Mesodermal cell (in vitro differentiated cells): Measurements from ENCODE around the gene DPF3.

Source experiments
- H3K27ac ChIP-seq: 2 replicates; pipeline ENCODE4 v1.7.0; 2013; ENCODE audit warnings: mild to moderate bottlenecking, low read depth, low read length, moderate library complexity; ENCODE audit not compliant: severe bottlenecking
- H3K36me3 ChIP-seq: 2 replicates; pipeline ENCODE4 v1.7.1; 2013; ENCODE audit warnings: mild to moderate bottlenecking, low read length, moderate library complexity; ENCODE audit not compliant: control insufficient read depth, insufficient read depth
- H3K4me1 ChIP-seq: one replicate; pipeline ENCODE4 v1.7.1; 2013; ENCODE audit warnings: mild to moderate bottlenecking, low read length; ENCODE audit not compliant: insufficient read depth, control insufficient read depth, poor library complexity, severe bottlenecking
- H3K4me3 ChIP-seq: 2 replicates; pipeline ENCODE4 v1.7.0; 2013; ENCODE audit warnings: low read length, control low read depth, mild to moderate bottlenecking; ENCODE audit not compliant: insufficient read depth, poor library complexity, severe bottlenecking; ENCODE audit errors: extremely low read depth
- H3K9me3 ChIP-seq: 2 replicates; pipeline ENCODE4 v1.7.1; 2013; ENCODE audit warnings: mild to moderate bottlenecking, low read length, moderate library complexity; ENCODE audit not compliant: control insufficient read depth
- WGBS, 2 experiments: methylation state at CpG; one replicate each; pipeline ENCODE4 v1.1.5; 2013; ENCODE audit warnings: missing lambda C conversion rate in 2 of 2; ENCODE audit not compliant: insufficient coverage in 2 of 2; 5-methylcytosine and 5-hydroxymethylcytosine counted together

The DPF3 gene

GRCh38 chr14:72663956-72664650, 229.8 kb downstream of the DPF3 start:
- 96 to 98% methylated on average over 5 of the region's 5 CpGs for WGBS, 2 experiments
- no peaks in the 10 kb centered on the region for H3K9me3 ChIP-seq
- no peak overlapping the region for H3K27ac ChIP-seq

GRCh38 chr14:72663076-72663487, 230.8 kb downstream of the DPF3 start:
- no peaks in the 10 kb centered on the region for H3K9me3 ChIP-seq
- H3K4me1 ChIP-seq = peaks cover 25% of the 10 kb centered on the region
- 100% methylated on average over 1 of the region's 1 CpG for WGBS, 2 experiments
- H3K36me3 ChIP-seq = no peaks in the 10 kb centered on the region
- no peak overlapping the region for H3K4me3 ChIP-seq
- H3K27ac ChIP-seq = no peak overlapping the region

More at GRCh38 chr14:72663956-72664650, 229.8 kb downstream of the DPF3 start:
- H3K36me3 ChIP-seq = no peaks in the 10 kb centered on the region
- H3K4me1 ChIP-seq = peaks cover 25% of the 10 kb centered on the region
- H3K4me3 ChIP-seq = no peak overlapping the region

GRCh38 chr14:72662214-72662613, 231.7 kb downstream of the DPF3 start:
- H3K9me3 ChIP-seq = no peaks in the 10 kb centered on the region
- no CpG with 5 or more reads among the region's 2 CpGs for WGBS, 2 experiments

GRCh38 chr14:72657214-72657921, 236.5 kb downstream of the DPF3 start:
- H3K27ac ChIP-seq = no peak overlapping the region
- peaks cover 12% of the 10 kb centered on the region for H3K4me1 ChIP-seq
- 100% methylated on average over 1 of the region's 1 CpG; no CpG with 5 or more reads in 1 of the 2 experiments for WGBS, 2 experiments
- H3K4me3 ChIP-seq = no peak overlapping the region
- no peaks in the 10 kb centered on the region for H3K9me3 ChIP-seq
- no peaks in the 10 kb centered on the region for H3K36me3 ChIP-seq

More at GRCh38 chr14:72662214-72662613, 231.7 kb downstream of the DPF3 start:
- H3K4me1 ChIP-seq = peaks cover 25% of the 10 kb centered on the region
- no peak overlapping the region for H3K27ac ChIP-seq
- H3K4me3 ChIP-seq = no peak overlapping the region
- no peaks in the 10 kb centered on the region for H3K36me3 ChIP-seq

GRCh38 chr14:72653026-72653425, 240.9 kb downstream of the DPF3 start:
- Histone ChIP-seq H3K36me3 (no peaks in the 10 kb centered on the region), H3K4me3 (no peak overlapping the region), H3K27ac (no peak overlapping the region), H3K4me1 (peaks cover 39% of the 10 kb centered on the region), H3K9me3 (no peaks in the 10 kb centered on the region)
- 95 to 97% methylated on average over 8 of the region's 8 CpGs for WGBS, 2 experiments

GRCh38 chr14:72652179-72652578, 241.7 kb downstream of the DPF3 start:
- no peaks in the 10 kb centered on the region for H3K9me3 ChIP-seq
- H3K4me1 ChIP-seq = peaks cover 45% of the 10 kb centered on the region
- no peaks in the 10 kb centered on the region for H3K36me3 ChIP-seq
- H3K27ac ChIP-seq = no peak overlapping the region
- H3K4me3 ChIP-seq = no peak overlapping the region
- WGBS, 2 experiments = 83 to 90% methylated on average over 1 to 2 of the region's 4 CpGs

- 78 to 80% methylated on average over 4 to 5 of the region's 5 CpGs for WGBS, 2 experiments
- H3K27ac ChIP-seq = no peak overlapping the region
- peaks cover 50% of the 10 kb centered on the region for H3K4me1 ChIP-seq
- H3K36me3 ChIP-seq = no peaks in the 10 kb centered on the region
- H3K4me3 ChIP-seq = no peak overlapping the region
- H3K9me3 ChIP-seq = no peaks in the 10 kb centered on the region
These were observed 242.2 kb downstream of the DPF3 start for GRCh38 chr14:72651714-72652113.

GRCh38 chr14:72651081-72651480, 242.8 kb downstream of the DPF3 start:
- no peaks in the 10 kb centered on the region for H3K9me3 ChIP-seq
- no peak overlapping the region for H3K4me3 ChIP-seq
- no peak overlapping the region for H3K27ac ChIP-seq
- WGBS, 2 experiments = 60 to 77% methylated on average over 4 of the region's 6 CpGs
- no peaks in the 10 kb centered on the region for H3K36me3 ChIP-seq
- H3K4me1 ChIP-seq = peaks cover 55% of the 10 kb centered on the region

- no peaks in the 10 kb centered on the region for H3K36me3 ChIP-seq
- H3K4me1 ChIP-seq = peaks cover 57% of the 10 kb centered on the region
- H3K9me3 ChIP-seq = no peaks in the 10 kb centered on the region
- no peak overlapping the region for H3K27ac ChIP-seq
- 86 to 87% methylated on average over 6 to 8 of the region's 10 CpGs for WGBS, 2 experiments
- no peak overlapping the region for H3K4me3 ChIP-seq
These were observed 244.2 kb downstream of the DPF3 start for GRCh38 chr14:72649603-72650227.

- 87 to 88% methylated on average over 9 of the region's 9 CpGs for WGBS, 2 experiments
These were observed 246.1 kb downstream of the DPF3 start for GRCh38 chr14:72647782-72648181.

More at GRCh38 chr14:72647782-72648181, 246.1 kb downstream of the DPF3 start:
- H3K27ac ChIP-seq = no peak overlapping the region
- peaks cover 65% of the 10 kb centered on the region for H3K4me1 ChIP-seq
- no peaks in the 10 kb centered on the region for H3K36me3 ChIP-seq
- H3K9me3 ChIP-seq = no peaks in the 10 kb centered on the region
- no peak overlapping the region for H3K4me3 ChIP-seq
